Brain microvascular endothelial cell (primary cell): ENCODE measurements around the gene FAM163B.

Source experiments
- DNase-seq: peaks from one replicate; pipeline ENCODE4 v3.0.0-alpha.2; 2020
- H3K27ac ChIP-seq: fragments of 250-450 bp; sonication (Bioruptor Pico); 2 replicates; pipeline ENCODE4 v1.5.1; 2020; ENCODE audit warnings: mild to moderate bottlenecking, moderate library complexity
- H3K27me3 ChIP-seq: fragments of 250-450 bp; sonication (Bioruptor Pico); replicated peaks from 2 replicates; pipeline ENCODE4 v1.5.1; 2020; ENCODE audit warnings: mild to moderate bottlenecking
- H3K36me3 ChIP-seq: fragments of 250-450 bp; sonication (Bioruptor Pico); replicated peaks from 2 replicates; pipeline ENCODE4 v1.5.1; 2020; ENCODE audit warnings: mild to moderate bottlenecking
- H3K4me3 ChIP-seq: 2 replicates; pipeline ENCODE4 v1.5.1; 2011; ENCODE audit warnings: low read depth, mild to moderate bottlenecking, control low read depth, low read length, moderate library complexity
- CTCF ChIP-seq: IDR thresholded peaks from 2 replicates; pipeline ENCODE4 v1.5.1; 2011; ENCODE audit warnings: low read depth, mild to moderate bottlenecking, moderate library complexity, low read length, control low read depth, inconsistent platforms; ENCODE audit errors: missing control alignments
- in situ Hi-C: cut with HindIII; loops from 2 replicates; pipeline ENCODE4 v1.10.0; 2017; ENCODE audit warnings: low sequenced_read_pairs, low pct_ligation_motif_present

FAM163B gene

GRCh38 chr9:133584167-133584558 lies 25.0 kb downstream of the FAM163B start:
- DNase-seq: no peak
- no peaks in the 10 kb centered on the region for H3K36me3 ChIP-seq
- H3K27me3 ChIP-seq: peaks cover 22% of the 10 kb centered on the region
- H3K27ac ChIP-seq: no peak overlapping the region
- H3K4me3 ChIP-seq: no peak overlapping the region
- TF ChIP-seq CTCF: no peak
- in situ Hi-C loops: no loop called here

DNA sequence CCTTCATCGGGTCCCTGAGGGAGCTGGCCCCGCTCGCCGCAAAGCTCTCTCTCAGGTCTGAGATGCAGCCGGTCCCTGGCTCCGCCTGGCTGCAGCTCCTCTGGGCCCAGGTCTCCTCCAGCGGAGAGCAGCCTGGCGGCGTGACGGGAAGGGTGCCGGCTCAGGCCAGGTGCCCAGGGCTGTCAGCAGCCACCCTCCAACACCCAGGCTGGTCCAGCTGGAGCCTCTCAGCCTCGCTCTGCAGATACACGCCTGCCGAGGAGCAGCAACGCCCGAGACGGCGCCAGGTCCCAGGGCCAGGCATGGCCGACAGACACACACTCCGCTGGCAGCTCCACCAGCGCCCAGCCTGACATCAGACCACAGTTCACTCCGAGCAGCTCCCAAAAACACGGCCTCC lies 25.6 kb downstream of the FAM163B start:
- in situ Hi-C loops: no loop called here
- Histone ChIP-seq H3K4me3 (no peak overlapping the region), H3K27me3 (peaks cover 22% of the 10 kb centered on the region), H3K27ac (no peak overlapping the region), H3K36me3 (no peaks in the 10 kb centered on the region)
- TF ChIP-seq CTCF: no peak
- no peak for DNase-seq

GRCh38 chr9:133583111-133583510 lies 26.1 kb downstream of the FAM163B start:
- TF ChIP-seq CTCF: no peak
- Histone ChIP-seq H3K36me3 (no peaks in the 10 kb centered on the region), H3K4me3 (no peak overlapping the region), H3K27ac (no peak overlapping the region), H3K27me3 (peaks cover 22% of the 10 kb centered on the region)
- in situ Hi-C loops: no loop called here
- no peak for DNase-seq

DNA sequence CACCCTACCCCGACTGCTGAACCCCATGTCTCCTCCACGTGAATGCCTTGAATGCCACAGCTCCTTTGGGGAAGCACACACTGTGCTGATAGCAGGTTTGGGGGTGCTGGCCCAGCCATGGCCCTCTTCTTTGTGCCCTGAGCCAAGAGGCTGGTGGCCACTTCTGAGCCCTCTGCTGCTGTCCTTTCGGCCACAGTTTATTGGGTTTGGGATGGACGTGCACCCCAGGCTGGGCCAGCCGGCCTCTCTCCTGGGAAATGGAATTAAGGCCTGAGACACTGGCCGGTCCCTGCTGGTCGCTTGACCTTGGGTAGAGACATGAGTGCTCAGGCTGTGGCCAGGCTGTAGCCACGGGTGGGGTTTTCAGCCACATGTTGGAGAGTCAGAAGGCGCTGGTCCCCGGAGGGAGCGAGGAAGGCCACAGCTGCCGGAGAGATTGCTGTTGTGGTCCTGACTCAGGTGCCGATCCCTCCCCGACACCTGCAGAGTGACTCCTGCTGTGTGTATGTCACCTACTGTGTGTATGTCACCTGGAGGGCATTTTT lies 26.6 kb downstream of the FAM163B start:
- Histone ChIP-seq H3K36me3 (no peaks in the 10 kb centered on the region), H3K4me3 (no peak overlapping the region), H3K27ac (no peak overlapping the region), H3K27me3 (peaks cover 22% of the 10 kb centered on the region)
- TF ChIP-seq CTCF: no peak
- in situ Hi-C loops: no loop called here
- DNase-seq: no peak

- no peak for TF ChIP-seq CTCF
- Histone ChIP-seq H3K27ac (no peak overlapping the region), H3K27me3 (peaks cover 18% of the 10 kb centered on the region), H3K36me3 (no peaks in the 10 kb centered on the region), H3K4me3 (no peak overlapping the region)
- in situ Hi-C loops: no loop called here
- no peak for DNase-seq
Measured at GRCh38 chr9:133581513-133582343, 27.5 kb downstream of the FAM163B start.
